ENCODE measurements around the gene GABBR2.

DNA sequence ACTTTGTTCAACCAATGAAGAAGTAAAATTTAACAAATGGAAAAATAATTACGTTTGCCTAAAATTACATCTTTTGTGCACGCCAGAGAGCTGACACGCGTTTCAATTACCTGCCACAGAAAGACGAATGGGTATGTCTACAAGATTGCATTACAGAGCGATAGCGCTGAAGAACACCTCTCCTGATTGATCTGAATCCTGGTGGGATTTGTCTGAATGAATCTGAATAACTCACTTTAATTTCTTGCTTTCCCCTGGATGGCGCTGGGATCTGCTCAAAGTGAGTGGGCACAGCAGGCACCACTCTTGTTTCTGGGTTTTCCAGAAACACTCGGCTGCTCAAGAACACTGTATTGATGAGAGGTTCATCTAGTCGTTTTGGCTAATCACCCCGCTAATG is 304.5 kb downstream of the GABBR2 start:
- TF ChIP-seq CTCF (conservative IDR thresholded peaks at IDR 0.05) (no peak), EZH2 (IDR thresholded peaks at IDR 0.05; ENCODE audit: low read depth) (no peak)
